ENCODE measurements around the gene GORASP1. TPM values are rescaled to one million over a fixed set of nuclear protein-coding genes. Genes with fewer than 3 reads are reported as not detected.
A peak's percentile ranks its signal among the peaks of the same experiment; 100 is the strongest.

Gene GORASP1
- polyA plus RNA-seq, 1 donor (not counting 4 experiments of a cell fraction or from before 2014, with no cell fraction given): 43.7 TPM

DNA sequence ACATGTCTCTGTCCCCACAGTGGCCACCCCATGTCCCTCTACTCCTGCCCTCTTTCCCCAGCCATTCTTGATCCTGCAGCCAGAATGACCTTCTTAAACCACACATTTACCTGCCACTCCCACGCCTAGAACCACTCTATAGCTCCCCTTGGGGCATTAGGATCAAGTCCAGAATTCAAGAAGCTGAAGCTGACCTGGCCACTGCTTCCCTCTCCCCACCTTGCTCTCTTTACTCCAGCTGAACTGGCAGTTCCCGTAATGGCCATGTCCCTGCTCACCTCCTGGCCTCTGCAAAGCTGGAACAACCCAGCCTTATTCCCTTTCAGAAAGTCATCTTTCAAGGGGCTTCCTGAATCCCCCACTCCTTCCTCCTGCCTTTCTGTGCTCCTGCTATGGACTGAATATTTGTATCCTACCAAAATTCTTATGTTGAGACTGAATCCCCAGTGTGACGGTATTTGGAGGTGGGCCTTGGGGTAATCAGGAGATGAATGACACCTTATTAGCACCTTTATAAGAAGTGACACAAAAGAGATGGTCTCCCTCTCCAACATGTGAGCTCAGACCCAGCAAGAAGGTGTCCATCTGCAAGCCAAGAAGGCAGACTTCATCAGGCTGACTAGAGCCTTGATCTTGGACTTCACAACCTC lies 42.2 kb upstream of the GORASP1 start:
- Histone ChIP-seq H3K27me3 (ENCODE audit: control insufficient read depth, extremely low read depth, insufficient read depth, low read length) (no peaks in the 10 kb centered on the region), H3K4me3 (ENCODE audit: control insufficient read depth in 2 of 3, extremely low read depth in 1 of 3, insufficient read depth in 2 of 3, low read depth in 1 of 3, low read length in 3 of 3) (no peak overlapping the region), H3K9me3 (ENCODE audit: control insufficient read depth, low read depth, low read length) (no peaks in the 10 kb centered on the region), H3K9ac (ENCODE audit: control insufficient read depth, extremely low read depth, insufficient read depth, low read length) (no peak overlapping the region), H3K79me2 (ENCODE audit: control insufficient read depth, insufficient read depth, low read length) (peaks cover 36% of the 10 kb centered on the region), H2AFZ (ENCODE audit: control insufficient read depth, low read length) (no peak overlapping the region), H3K27ac (ENCODE audit: control insufficient read depth, insufficient read depth, low read length) (no peak overlapping the region), H3K36me3 (ENCODE audit: control insufficient read depth in 2 of 2, extremely low read depth in 1 of 2, insufficient read depth in 2 of 2, low read length in 2 of 2) (peaks cover under 1 to 5% of the 10 kb centered on the region in 2 experiments), H4K20me1 (ENCODE audit: control insufficient read depth, extremely low read depth, insufficient read depth, low read length) (peaks cover 6% of the 10 kb centered on the region), H3K9me1 (ENCODE audit: control insufficient read depth, extremely low read depth, insufficient read depth, low read length) (peaks cover 6% of the 10 kb centered on the region), H3K4me1 (ENCODE audit: control insufficient read depth, extremely low read depth, insufficient read depth, low read length) (peaks cover 72% of the 10 kb centered on the region), H3K4me2 (ENCODE audit: control insufficient read depth, extremely low read depth, insufficient read depth, low read depth, low read length) (peak overlapping the region; percentile 96)
- FAIRE-seq: no peak
- DNase-seq (ENCODE audit: low read depth, low spot score): no peak
- dilution Hi-C loops (cut with MboI; ENCODE audit: extremely low pct_ligation_motif_present, low sequenced_read_pairs): no loop called here
- no peak for TF ChIP-seq EZH2 (IDR thresholded peaks at IDR 0.05; ENCODE audit: low read length)
- TF ChIP-seq, protein P1, sequence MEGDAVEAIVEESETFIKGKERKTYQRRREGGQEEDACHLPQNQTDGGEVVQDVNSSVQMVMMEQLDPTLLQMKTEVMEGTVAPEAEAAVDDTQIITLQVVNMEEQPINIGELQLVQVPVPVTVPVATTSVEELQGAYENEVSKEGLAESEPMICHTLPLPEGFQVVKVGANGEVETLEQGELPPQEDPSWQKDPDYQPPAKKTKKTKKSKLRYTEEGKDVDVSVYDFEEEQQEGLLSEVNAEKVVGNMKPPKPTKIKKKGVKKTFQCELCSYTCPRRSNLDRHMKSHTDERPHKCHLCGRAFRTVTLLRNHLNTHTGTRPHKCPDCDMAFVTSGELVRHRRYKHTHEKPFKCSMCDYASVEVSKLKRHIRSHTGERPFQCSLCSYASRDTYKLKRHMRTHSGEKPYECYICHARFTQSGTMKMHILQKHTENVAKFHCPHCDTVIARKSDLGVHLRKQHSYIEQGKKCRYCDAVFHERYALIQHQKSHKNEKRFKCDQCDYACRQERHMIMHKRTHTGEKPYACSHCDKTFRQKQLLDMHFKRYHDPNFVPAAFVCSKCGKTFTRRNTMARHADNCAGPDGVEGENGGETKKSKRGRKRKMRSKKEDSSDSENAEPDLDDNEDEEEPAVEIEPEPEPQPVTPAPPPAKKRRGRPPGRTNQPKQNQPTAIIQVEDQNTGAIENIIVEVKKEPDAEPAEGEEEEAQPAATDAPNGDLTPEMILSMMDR (optimal IDR thresholded peaks at IDR 0.05 in 1 of 3, IDR thresholded peaks at IDR 0.05 in 1 of 3, conservative IDR thresholded peaks at IDR 0.05 in 1 of 3; ENCODE audit: extremely low read depth in 1 of 3, insufficient read depth in 2 of 3, low read length in 3 of 3): no peak

DNA sequence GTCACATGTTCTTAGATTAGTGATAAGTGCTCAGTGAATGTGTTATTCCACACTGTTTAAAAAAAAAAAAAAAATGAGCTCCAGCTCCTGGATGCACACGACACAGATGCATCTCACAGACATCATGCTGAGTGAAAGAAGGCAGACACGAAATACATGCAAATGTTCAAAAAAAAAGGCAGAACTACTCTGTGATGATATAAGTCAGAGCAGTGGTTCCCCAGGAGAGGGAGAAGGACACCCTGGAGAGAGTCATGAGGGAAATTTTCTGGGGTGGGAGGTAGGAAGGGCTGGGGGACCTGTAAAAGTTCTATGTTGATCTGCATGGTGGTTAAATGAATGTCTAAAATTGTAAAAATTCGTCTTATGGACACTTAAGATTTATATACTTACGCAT lies 41.6 kb upstream of the GORASP1 start:
- H3K4me2 ChIP-seq (ENCODE audit: control insufficient read depth, extremely low read depth, insufficient read depth, low read depth, low read length): no peak overlapping the region
- dilution Hi-C loops (cut with MboI; ENCODE audit: extremely low pct_ligation_motif_present, low sequenced_read_pairs): no loop called here
- TF ChIP-seq, protein P1 (optimal IDR thresholded peaks at IDR 0.05 in 1 of 3, IDR thresholded peaks at IDR 0.05 in 1 of 3, conservative IDR thresholded peaks at IDR 0.05 in 1 of 3; ENCODE audit: extremely low read depth in 1 of 3, insufficient read depth in 2 of 3, low read length in 3 of 3): no peak
- no peak for TF ChIP-seq EZH2 (IDR thresholded peaks at IDR 0.05; ENCODE audit: low read length)
- peaks cover 75% of the 10 kb centered on the region for H3K4me1 ChIP-seq (ENCODE audit: control insufficient read depth, extremely low read depth, insufficient read depth, low read length)
- H2AFZ ChIP-seq (ENCODE audit: control insufficient read depth, low read length): no peak overlapping the region
- H3K9me1 ChIP-seq (ENCODE audit: control insufficient read depth, extremely low read depth, insufficient read depth, low read length): peaks cover 6% of the 10 kb centered on the region
- DNase-seq (ENCODE audit: low read depth, low spot score) (no peak), FAIRE-seq (no peak)
- peaks cover 36% of the 10 kb centered on the region for H3K79me2 ChIP-seq (ENCODE audit: control insufficient read depth, insufficient read depth, low read length)
- H3K36me3 ChIP-seq (ENCODE audit: control insufficient read depth in 2 of 2, extremely low read depth in 1 of 2, insufficient read depth in 2 of 2, low read length in 2 of 2): peaks cover 5 to 7% of the 10 kb centered on the region in 2 experiments
- H4K20me1 ChIP-seq (ENCODE audit: control insufficient read depth, extremely low read depth, insufficient read depth, low read length): peaks cover 6% of the 10 kb centered on the region
- H3K9me3 ChIP-seq (ENCODE audit: control insufficient read depth, low read depth, low read length): no peaks in the 10 kb centered on the region
- H3K9ac ChIP-seq (ENCODE audit: control insufficient read depth, extremely low read depth, insufficient read depth, low read length): no peak overlapping the region
- no peak overlapping the region for H3K27ac ChIP-seq (ENCODE audit: control insufficient read depth, insufficient read depth, low read length)
- no peaks in the 10 kb centered on the region for H3K27me3 ChIP-seq (ENCODE audit: control insufficient read depth, extremely low read depth, insufficient read depth, low read length)
- H3K4me3 ChIP-seq (ENCODE audit: control insufficient read depth in 2 of 3, extremely low read depth in 1 of 3, insufficient read depth in 2 of 3, low read depth in 1 of 3, low read length in 3 of 3): no peak overlapping the region

Data from keratinocyte (primary cell).